Nucleus accumbens (tissue), 56 donors: Measurements from ENCODE around the gene SLC1A1.
"Not testable (repeated sequence)": the region's sequence is repeated elsewhere in the genome, so short reads cannot be mapped to it uniquely, and the experiment has no call there.

ENCODE experiments used
- DNase-seq, 56 donors: peaks; one replicate each; lab custom pipeline; 2025; lab: John Stamatoyannopoulos, UW

SLC1A1 gene

GRCh38 chr9:4503103-4503502 is 12.8 kb downstream of the SLC1A1 start:
- DNase-seq = no peak

- no peak for DNase-seq
Measured at GRCh38 chr9:4504250-4504649, 14.0 kb downstream of the SLC1A1 start.

GRCh38 chr9:4506490-4506889 is 16.2 kb downstream of the SLC1A1 start:
- no peak for DNase-seq

GRCh38 chr9:4507306-4508130 is 17.2 kb downstream of the SLC1A1 start:
- DNase-seq = no peak

- no peak for DNase-seq
Measured at GRCh38 chr9:4508246-4508906, 18.1 kb downstream of the SLC1A1 start.

GRCh38 chr9:4508907-4509589 is 18.8 kb downstream of the SLC1A1 start:
- no peak for DNase-seq

- DNase-seq = no peak
Measured at GRCh38 chr9:4509590-4509984, 19.3 kb downstream of the SLC1A1 start.

- DNase-seq = no peak
Measured at GRCh38 chr9:4510546-4511322, 20.5 kb downstream of the SLC1A1 start.

GRCh38 chr9:4514252-4515128 is 24.2 kb downstream of the SLC1A1 start:
- DNase-seq = no peak

GRCh38 chr9:4515958-4516375 is 25.7 kb downstream of the SLC1A1 start:
- peak in 1 of 56 donors; percentile 4 for DNase-seq

- DNase-seq = no peak
Measured at GRCh38 chr9:4517274-4517673, 27.0 kb downstream of the SLC1A1 start.

- DNase-seq = no peak
Measured at GRCh38 chr9:4519604-4520003, 29.3 kb downstream of the SLC1A1 start.

GRCh38 chr9:4520055-4520454 is 29.8 kb downstream of the SLC1A1 start:
- no peak for DNase-seq

GRCh38 chr9:4530375-4530774 is 40.1 kb downstream of the SLC1A1 start:
- no peak for DNase-seq

GRCh38 chr9:4530831-4531230 is 40.6 kb downstream of the SLC1A1 start:
- DNase-seq = not testable (repeated sequence)

- not testable (repeated sequence) for DNase-seq
Measured at GRCh38 chr9:4531355-4531754, 41.1 kb downstream of the SLC1A1 start.

- not testable (repeated sequence) for DNase-seq
Measured at GRCh38 chr9:4533881-4534280, 43.6 kb downstream of the SLC1A1 start.

- DNase-seq = not testable (repeated sequence)
Measured at GRCh38 chr9:4536196-4536595, 45.9 kb downstream of the SLC1A1 start.

GRCh38 chr9:4537581-4537980 is 47.3 kb downstream of the SLC1A1 start:
- DNase-seq = no peak

GRCh38 chr9:4538107-4538506 is 47.8 kb downstream of the SLC1A1 start:
- DNase-seq = no peak
